Measurements from ENCODE around the gene LDLRAD4.

- TF ChIP-seq CTCF (IDR thresholded peaks at IDR 0.05): no peak
- TF ChIP-seq POLR2A (IDR thresholded peaks at IDR 0.05): no peak
These were observed 183.3 kb downstream of the LDLRAD4 start for GRCh38 chr18:13401826-13402225.

Data from lower leg skin (tissue), 3 donors.